Endothelial cell of umbilical vein (primary cell): ENCODE data around the gene C5orf47. TPM values are rescaled to one million over a fixed set of nuclear protein-coding genes. Genes with fewer than 3 reads are reported as not detected.

Experiments
- BruUV-seq: library from RNA; stranded (reverse); fragments of 400-500 nt; replicated peaks from 2 replicates; lab custom pipeline; 2021; lab: Mats Ljungman, UMichigan
- CTCF ChIA-PET: fragments of 300-600, 350-600 bp; sonication (Branson Sonifier 250); formaldehyde crosslinking; loops from one replicate; lab custom pipeline; 2021; ENCODE audit warnings: antibody characterized with exemption, inconsistent platforms; lab: Charles Lee
- POLR2A ChIA-PET: fragments of 300-600, 350-600 bp; sonication (Branson Sonifier 250); formaldehyde crosslinking; loops from one replicate; lab custom pipeline; 2021; ENCODE audit warnings: antibody characterized with exemption, inconsistent platforms; lab: Charles Lee
- DNase-seq: peaks from one replicate; pipeline ENCODE4 v3.0.0-alpha.2; 2011; ENCODE audit warnings: low read depth, low spot score
- FAIRE-seq: peaks from 2 replicates; lab custom pipeline; 2011; peaks lifted over from hg19 to GRCh38; lab: Jason Lieb, UNC
- H2AFZ ChIP-seq: 2 replicates; pipeline ENCODE4 v1.6.0; 2012; ENCODE audit warnings: low read depth, low read length, control low read depth, inconsistent platforms
- H3K27ac ChIP-seq: 2 replicates; pipeline ENCODE4 v1.5.1; 2011; ENCODE audit warnings: low read depth, mild to moderate bottlenecking, control low read depth, low read length, moderate library complexity; ENCODE audit not compliant: insufficient read depth
- H3K27me3 ChIP-seq, 2 experiments: 2 replicates each; pipeline versions ENCODE4 v1.6.0 to v1.6.1; 2011; ENCODE audit warnings: low read length in 2 of 2, mixed read lengths in 1 of 2; ENCODE audit not compliant: control insufficient read depth in 2 of 2, insufficient read depth in 2 of 2
- H3K36me3 ChIP-seq, 2 experiments: 2 replicates in 1 of 2; 3 replicates in 1 of 2; pipeline ENCODE4 v1.5.1; 2011; ENCODE audit warnings: low read length in 2 of 2, mild to moderate bottlenecking in 1 of 2, moderate library complexity in 1 of 2; ENCODE audit not compliant: control insufficient read depth in 2 of 2, insufficient read depth in 2 of 2; ENCODE audit errors: extremely low read depth in 1 of 2
- H3K4me1 ChIP-seq: 3 replicates; pipeline ENCODE4 v1.5.1; 2011; ENCODE audit warnings: mild to moderate bottlenecking, low read length; ENCODE audit not compliant: control insufficient read depth, insufficient read depth; ENCODE audit errors: extremely low read depth
- H3K4me2 ChIP-seq: 2 replicates; pipeline ENCODE4 v1.6.1; 2011; ENCODE audit warnings: low read length, control low read depth, mixed read lengths; ENCODE audit not compliant: insufficient read depth
- H3K4me3 ChIP-seq, 3 experiments: fragments of 200-600 bp in 1 of 3; sonication (generic), shearing (Covaris generic) in 1 of 3; replicated peaks in 1 of 3; 2 replicates each; pipeline ENCODE4 v1.5.1; 2011 to 2016; ENCODE audit warnings: control low read depth in 3 of 3, low read length in 3 of 3, mild to moderate bottlenecking in 2 of 3, inconsistent platforms in 1 of 3, low read depth in 1 of 3, moderate library complexity in 1 of 3; ENCODE audit not compliant: insufficient read depth in 1 of 3
- H3K79me2 ChIP-seq: 2 replicates; pipeline ENCODE4 v1.6.0; 2012; ENCODE audit warnings: low read length, inconsistent platforms; ENCODE audit not compliant: control insufficient read depth, insufficient read depth
- H3K9ac ChIP-seq: replicated peaks from 2 replicates; pipeline ENCODE3; 2011; ENCODE audit warnings: low read length, control low read depth; ENCODE audit not compliant: insufficient read depth; ENCODE audit errors: extremely low read depth
- H3K9me1 ChIP-seq: replicated peaks from 3 replicates; pipeline ENCODE4 v1.6.0; 2011; ENCODE audit warnings: mild to moderate bottlenecking, low read length; ENCODE audit not compliant: control insufficient read depth, insufficient read depth; ENCODE audit errors: extremely low read depth
- H3K9me3 ChIP-seq: replicated peaks from 2 replicates; pipeline ENCODE4 v1.5.1; 2012; ENCODE audit warnings: low read length, inconsistent platforms; ENCODE audit not compliant: control insufficient read depth, insufficient read depth
- H4K20me1 ChIP-seq: replicated peaks from 2 replicates; pipeline ENCODE3; 2011; ENCODE audit warnings: mild to moderate bottlenecking, low read length; ENCODE audit not compliant: control insufficient read depth, insufficient read depth; ENCODE audit errors: extremely low read depth
- EZH2 ChIP-seq: IDR thresholded peaks from 2 replicates; pipeline ENCODE4 v1.6.1; 2012; ENCODE audit warnings: borderline replicate concordance, low read depth, mild to moderate bottlenecking, moderate library complexity, low read length, inconsistent platforms; ENCODE audit not compliant: severe bottlenecking
- FOS ChIP-seq: IDR thresholded peaks from 2 replicates; pipeline ENCODE4 v1.6.1; 2011; ENCODE audit warnings: mild to moderate bottlenecking, low read length, moderate library complexity, borderline replicate concordance; ENCODE audit not compliant: insufficient read depth
- GATA2 ChIP-seq: IDR thresholded peaks from 2 replicates; pipeline ENCODE4 v1.7.0; 2011; ENCODE audit warnings: low read depth, mild to moderate bottlenecking, moderate library complexity, mixed read lengths, low read length; ENCODE audit not compliant: insufficient read length, insufficient read depth
- JUN ChIP-seq: IDR thresholded peaks from 2 replicates; pipeline ENCODE4 v1.6.1; 2011; ENCODE audit warnings: borderline replicate concordance, low read depth; ENCODE audit not compliant: insufficient read length, insufficient read depth
- MAX ChIP-seq: IDR thresholded peaks from 2 replicates; pipeline ENCODE4 v1.6.1; 2011; ENCODE audit not compliant: insufficient read depth, insufficient read length
- MYC ChIP-seq: IDR thresholded peaks from one replicate; pipeline ENCODE4 v1.6.1; 2011; ENCODE audit warnings: mild to moderate bottlenecking, low read depth, low read length
- POLR2A ChIP-seq: IDR thresholded peaks from 2 replicates; pipeline ENCODE4 v1.6.1; 2012; ENCODE audit warnings: low read depth, mild to moderate bottlenecking, control low read depth, low read length
- POLR2AphosphoS5 ChIP-seq: IDR thresholded peaks from 2 replicates; pipeline ENCODE4 v1.6.1; 2012; ENCODE audit warnings: low read depth, mild to moderate bottlenecking, control low read depth, low read length, moderate library complexity; ENCODE audit not compliant: insufficient read depth
- dilution Hi-C: fragments of 300-500 bp; cut with MboI; formaldehyde crosslinking; loops from one replicate; pipeline ENCODE4 v1.15.0; 2019; ENCODE audit warnings: low sequenced_read_pairs; ENCODE audit not compliant: extremely low pct_ligation_motif_present
- intact Hi-C: fragments of 100-400 bp; cut with micrococcal nuclease; formaldehyde crosslinking; loops from one replicate; pipeline ENCODE4 v1.10.0; 2022
- polyA plus RNA-seq, 4 experiments: library from polyadenylated mRNA; depleted of rRNA in 3 of 4; stranded (reverse) in 3 of 4; unstranded in 1 of 4; fragments of >200 nt; gene quantifications; 2 replicates each; pipeline versions ENCODE4 v1.2.1 to v1.2.3, GENCODE V29; 2011 to 2012; ENCODE audit warnings: missing spikeins in 1 of 4
- total RNA-seq: library from RNA; stranded (reverse); gene quantifications from 2 replicates; pipeline ENCODE4 v1.2.3, GENCODE V29; 2021
- TF ChIP-seq, protein P1 (sequence below), 2 donors: IDR thresholded peaks; 1 replicate in 1 of 2; 2 replicates in 1 of 2; pipeline ENCODE4 v1.5.1; 2011; ENCODE audit warnings: low read length in 2 of 2, mild to moderate bottlenecking in 2 of 2, moderate library complexity in 2 of 2, control low read depth in 1 of 2, inconsistent platforms in 1 of 2, low read depth in 1 of 2; ENCODE audit not compliant: insufficient read depth in 1 of 2; ENCODE audit errors: extremely low read depth in 1 of 2

Gene C5orf47
- total and polyA plus RNA-seq, 2 donors (not counting 3 experiments of a cell fraction or from before 2014, with no cell fraction given): not detected

- H3K36me3 ChIP-seq: no peaks in the 10 kb centered on the region
- CTCF ChIA-PET: no interaction called here
- BruUV-seq: no TSS peak
- FAIRE-seq (no peak), DNase-seq (no peak)
- no peak overlapping the region for H3K9ac ChIP-seq
- no peaks in the 10 kb centered on the region for H3K79me2 ChIP-seq
- no peak for TF ChIP-seq FOS
- no peak for TF ChIP-seq MAX
- TF ChIP-seq POLR2A: no peak
- TF ChIP-seq EZH2: no peak
- no peak for TF ChIP-seq GATA2
- no peak for TF ChIP-seq JUN
- TF ChIP-seq, protein P1, sequence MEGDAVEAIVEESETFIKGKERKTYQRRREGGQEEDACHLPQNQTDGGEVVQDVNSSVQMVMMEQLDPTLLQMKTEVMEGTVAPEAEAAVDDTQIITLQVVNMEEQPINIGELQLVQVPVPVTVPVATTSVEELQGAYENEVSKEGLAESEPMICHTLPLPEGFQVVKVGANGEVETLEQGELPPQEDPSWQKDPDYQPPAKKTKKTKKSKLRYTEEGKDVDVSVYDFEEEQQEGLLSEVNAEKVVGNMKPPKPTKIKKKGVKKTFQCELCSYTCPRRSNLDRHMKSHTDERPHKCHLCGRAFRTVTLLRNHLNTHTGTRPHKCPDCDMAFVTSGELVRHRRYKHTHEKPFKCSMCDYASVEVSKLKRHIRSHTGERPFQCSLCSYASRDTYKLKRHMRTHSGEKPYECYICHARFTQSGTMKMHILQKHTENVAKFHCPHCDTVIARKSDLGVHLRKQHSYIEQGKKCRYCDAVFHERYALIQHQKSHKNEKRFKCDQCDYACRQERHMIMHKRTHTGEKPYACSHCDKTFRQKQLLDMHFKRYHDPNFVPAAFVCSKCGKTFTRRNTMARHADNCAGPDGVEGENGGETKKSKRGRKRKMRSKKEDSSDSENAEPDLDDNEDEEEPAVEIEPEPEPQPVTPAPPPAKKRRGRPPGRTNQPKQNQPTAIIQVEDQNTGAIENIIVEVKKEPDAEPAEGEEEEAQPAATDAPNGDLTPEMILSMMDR (IDR thresholded peaks at IDR 0.05; ENCODE audit: extremely low read depth in 1 of 2, insufficient read depth in 1 of 2, low read depth in 1 of 2, low read length in 2 of 2): no peak
- TF ChIP-seq POLR2AphosphoS5: no peak
- TF ChIP-seq MYC: no peak
- H3K4me2 ChIP-seq: no peak overlapping the region
- intact Hi-C loops (no loop called here), dilution Hi-C loops (no loop called here)
- no peaks in the 10 kb centered on the region for H3K27me3 ChIP-seq
- H3K4me3 ChIP-seq: no peak overlapping the region
- no peaks in the 10 kb centered on the region for H4K20me1 ChIP-seq
- POLR2A ChIA-PET: no interaction called here
- H3K27ac ChIP-seq: no peak overlapping the region
- H2AFZ ChIP-seq: no peak overlapping the region
- no peaks in the 10 kb centered on the region for H3K9me1 ChIP-seq
- no peaks in the 10 kb centered on the region for H3K4me1 ChIP-seq
- no peaks in the 10 kb centered on the region for H3K9me3 ChIP-seq
Observed at GRCh38 chr5:174008922-174009321, 20.0 kb downstream of the C5orf47 start.
